ENCODE data around the gene PDE6B.
"Not testable (repeated sequence)": the region's sequence is repeated elsewhere in the genome, so short reads cannot be mapped to it uniquely, and the experiment has no call there.

The PDE6B gene

DNA sequence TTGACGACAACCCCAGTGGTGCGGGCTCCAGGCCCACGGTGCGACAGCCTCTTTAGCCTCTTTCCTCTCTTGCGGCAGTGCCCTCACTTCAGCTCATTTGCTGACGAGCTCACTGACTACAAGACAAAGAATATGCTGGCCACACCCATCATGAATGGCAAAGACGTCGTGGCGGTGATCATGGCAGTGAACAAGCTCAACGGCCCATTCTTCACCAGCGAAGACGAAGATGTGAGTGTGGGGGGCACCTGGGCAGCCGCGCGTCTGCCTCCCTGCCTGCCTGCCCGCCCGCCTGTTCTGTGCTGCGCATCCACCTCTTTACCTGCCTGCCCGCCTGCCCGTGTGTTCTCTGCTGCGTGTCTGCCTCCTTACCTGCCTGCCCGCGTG is 9.2 kb downstream of the PDE6B start:
- Histone ChIP-seq H3K9me3 (ENCODE audit: low read depth, low read length) (no peaks in the 10 kb centered on the region), H3K9ac (ENCODE audit: insufficient read length) (no peak overlapping the region), H3K36me3 (ENCODE audit: insufficient read depth, low read length) (no peaks in the 10 kb centered on the region), H3K4me3 (no peak overlapping the region), H3K27ac (no peak overlapping the region)
- TF ChIP-seq EZH2 (IDR thresholded peaks at IDR 0.05) (no peak), FOXP2 (optimal IDR thresholded peaks at IDR 0.05; ENCODE audit: control extremely low read depth, extremely low read length, insufficient read depth) (no peak), POLR2AphosphoS5 (IDR thresholded peaks at IDR 0.05; ENCODE audit: borderline replicate concordance, low read depth, low read length) (no peak)
- no peak for DNase-seq (ENCODE audit: low read depth, low spot score)

DNA sequence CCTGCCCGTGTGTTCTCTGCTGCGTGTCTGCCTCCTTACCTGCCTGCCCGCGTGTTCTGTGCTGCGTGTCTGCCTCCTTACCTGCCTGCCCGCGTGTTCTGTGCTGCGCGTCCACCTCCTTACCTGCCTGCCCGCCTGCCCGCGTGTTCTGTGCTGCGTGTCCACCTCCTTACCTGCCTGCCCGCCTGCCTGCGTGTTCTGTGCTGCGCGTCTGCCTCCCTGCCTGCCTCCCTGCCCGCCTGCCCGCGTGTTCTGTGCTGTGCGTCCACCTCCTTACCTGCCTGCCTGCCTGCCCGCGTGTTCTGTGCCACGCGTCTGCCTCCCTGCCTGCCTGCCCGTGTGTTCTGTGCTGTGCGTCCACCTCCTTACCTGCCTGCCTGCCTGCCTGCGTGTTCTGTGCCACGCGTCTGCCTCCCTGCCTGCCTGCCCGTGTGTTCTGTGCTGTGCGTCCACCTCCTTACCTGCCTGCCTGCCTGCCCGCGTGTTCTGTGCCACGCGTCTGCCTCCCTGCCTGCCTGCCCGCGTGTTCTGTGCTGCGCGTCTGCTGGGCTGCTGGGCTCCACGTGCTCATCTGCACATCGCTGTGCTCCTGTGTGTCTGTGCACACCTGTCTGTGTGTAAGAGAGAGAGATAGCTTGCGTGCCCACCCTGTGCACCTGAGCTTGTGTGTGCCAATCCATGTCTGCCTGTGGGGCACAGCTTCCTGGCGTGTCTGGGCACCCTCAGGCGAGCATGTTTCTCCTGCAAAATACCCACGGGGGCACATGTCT is 9.9 kb downstream of the PDE6B start:
- not testable (repeated sequence) for H3K36me3 ChIP-seq (ENCODE audit: insufficient read depth, low read length); H3K9ac ChIP-seq (ENCODE audit: insufficient read length); H3K4me3 ChIP-seq; DNase-seq (ENCODE audit: low read depth, low spot score); H3K27ac ChIP-seq; H3K9me3 ChIP-seq (ENCODE audit: low read depth, low read length)

GRCh38 chr4:635851-636627 is 10.7 kb downstream of the PDE6B start:
- Histone ChIP-seq H3K36me3 (ENCODE audit: insufficient read depth, low read length) (no peaks in the 10 kb centered on the region), H3K27ac (no peak overlapping the region), H3K9ac (ENCODE audit: insufficient read length) (no peak overlapping the region), H3K4me3 (no peak overlapping the region), H3K9me3 (ENCODE audit: low read depth, low read length) (no peaks in the 10 kb centered on the region)
- DNase-seq (ENCODE audit: low read depth, low spot score), result no peak
- no peak for TF ChIP-seq EZH2 (IDR thresholded peaks at IDR 0.05)

DNA sequence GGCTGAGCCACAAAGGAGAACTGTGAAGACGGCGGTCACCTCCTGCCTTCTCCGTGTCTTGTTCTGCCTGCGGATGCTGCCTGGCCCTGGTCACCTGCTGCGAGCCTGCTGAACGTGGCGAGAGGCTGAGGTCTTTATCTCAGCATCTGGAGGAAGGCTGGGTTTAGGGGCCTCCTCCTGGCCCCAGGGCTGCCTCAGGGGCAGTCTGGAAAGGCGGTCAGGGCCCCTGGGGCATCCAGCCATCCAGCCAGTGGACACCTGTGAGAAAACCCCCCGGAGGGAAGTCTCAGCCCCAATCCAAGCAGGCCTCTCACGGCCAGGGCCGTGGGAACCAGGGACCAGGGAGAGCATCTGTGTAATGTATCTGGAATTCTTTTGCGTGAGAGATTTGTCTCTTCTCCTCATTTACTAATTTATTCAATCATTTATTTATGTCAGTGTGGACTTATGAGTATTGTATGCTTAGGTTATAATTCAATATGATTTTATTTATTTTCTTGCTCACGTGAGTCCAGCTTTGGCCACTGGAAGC is 11.3 kb downstream of the PDE6B start:
- no peak overlapping the region for H3K9ac ChIP-seq (ENCODE audit: insufficient read length)
- no peaks in the 10 kb centered on the region for H3K9me3 ChIP-seq (ENCODE audit: low read depth, low read length)
- TF ChIP-seq EZH2 (IDR thresholded peaks at IDR 0.05) (no peak), POLR2AphosphoS5 (IDR thresholded peaks at IDR 0.05; ENCODE audit: borderline replicate concordance, low read depth, low read length) (no peak)
- no peak overlapping the region for H3K27ac ChIP-seq
- no peak overlapping the region for H3K4me3 ChIP-seq
- no peak for DNase-seq (ENCODE audit: low read depth, low spot score)
- H3K36me3 ChIP-seq (ENCODE audit: insufficient read depth, low read length), result no peaks in the 10 kb centered on the region

DNA sequence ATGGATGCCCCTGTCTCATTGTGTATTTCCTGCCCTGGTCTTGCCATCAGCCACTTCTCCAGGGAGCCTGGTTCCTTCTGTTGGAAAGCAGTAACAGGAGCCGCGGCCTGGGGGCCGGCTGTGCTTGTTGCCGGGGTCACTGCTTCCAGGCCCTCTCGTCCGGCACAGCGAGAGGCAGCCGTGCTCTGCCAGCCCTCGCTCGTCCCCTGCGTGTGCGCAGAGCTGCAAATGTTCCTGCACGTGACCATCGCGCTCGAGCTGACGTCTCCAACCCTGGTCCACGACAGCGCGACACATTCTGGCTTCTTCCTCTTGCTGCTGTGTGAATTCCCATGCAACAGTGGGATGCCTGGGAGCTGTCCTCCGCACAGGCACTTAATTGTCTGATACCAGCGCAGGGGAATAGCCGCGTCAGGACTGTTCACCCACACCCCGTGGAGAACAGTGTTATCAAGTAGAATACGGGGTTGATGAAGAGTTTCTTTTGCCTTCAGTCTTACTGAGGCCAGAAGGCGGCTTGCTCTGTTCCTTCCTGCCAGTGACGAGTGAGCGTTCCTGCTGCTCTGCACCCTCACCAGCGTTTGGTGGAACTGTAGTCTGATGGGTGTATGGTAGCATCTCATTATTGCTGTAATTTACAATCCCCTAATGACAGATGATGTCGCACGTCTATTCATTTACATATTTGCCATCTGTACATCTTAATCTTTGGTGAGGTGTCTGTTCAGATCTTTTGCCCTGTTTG is 12.3 kb downstream of the PDE6B start:
- DNase-seq (ENCODE audit: low read depth, low spot score), result no peak
- no peaks in the 10 kb centered on the region for H3K36me3 ChIP-seq (ENCODE audit: insufficient read depth, low read length)
- H3K4me3 ChIP-seq, result no peak overlapping the region
- no peak for TF ChIP-seq EZH2 (IDR thresholded peaks at IDR 0.05)
- TF ChIP-seq FOXP2 (optimal IDR thresholded peaks at IDR 0.05; ENCODE audit: control extremely low read depth, extremely low read length, insufficient read depth), result no peak
- no peak for TF ChIP-seq POLR2AphosphoS5 (IDR thresholded peaks at IDR 0.05; ENCODE audit: borderline replicate concordance, low read depth, low read length)
- H3K9ac ChIP-seq (ENCODE audit: insufficient read length), result no peak overlapping the region
- no peaks in the 10 kb centered on the region for H3K9me3 ChIP-seq (ENCODE audit: low read depth, low read length)
- H3K27ac ChIP-seq, result no peak overlapping the region

- H3K9ac ChIP-seq (ENCODE audit: insufficient read length); H3K4me3 ChIP-seq; H3K27ac ChIP-seq; H3K36me3 ChIP-seq (ENCODE audit: insufficient read depth, low read length); H3K9me3 ChIP-seq (ENCODE audit: low read depth, low read length); DNase-seq (ENCODE audit: low read depth, low spot score): not testable (repeated sequence)
These were observed 17.0 kb downstream of the PDE6B start for GRCh38 chr4:642366-642765.

GRCh38 chr4:646460-646859 is 21.1 kb downstream of the PDE6B start:
- DNase-seq (ENCODE audit: low read depth, low spot score), result no peak
- Histone ChIP-seq H3K9me3 (ENCODE audit: low read depth, low read length) (no peaks in the 10 kb centered on the region), H3K4me3 (no peak overlapping the region), H3K9ac (ENCODE audit: insufficient read length) (no peak overlapping the region), H3K27ac (no peak overlapping the region), H3K36me3 (ENCODE audit: insufficient read depth, low read length) (no peaks in the 10 kb centered on the region)
- no peak for TF ChIP-seq POLR2AphosphoS5 (IDR thresholded peaks at IDR 0.05; ENCODE audit: borderline replicate concordance, low read depth, low read length)
- TF ChIP-seq EZH2 (IDR thresholded peaks at IDR 0.05), result no peak

- no peaks in the 10 kb centered on the region for H3K9me3 ChIP-seq (ENCODE audit: low read depth, low read length)
- no peak overlapping the region for H3K9ac ChIP-seq (ENCODE audit: insufficient read length)
- no peak for DNase-seq (ENCODE audit: low read depth, low spot score)
- no peaks in the 10 kb centered on the region for H3K36me3 ChIP-seq (ENCODE audit: insufficient read depth, low read length)
- no peak overlapping the region for H3K27ac ChIP-seq
- H3K4me3 ChIP-seq, result no peak overlapping the region
- TF ChIP-seq POLR2AphosphoS5 (IDR thresholded peaks at IDR 0.05; ENCODE audit: borderline replicate concordance, low read depth, low read length) (no peak), EZH2 (IDR thresholded peaks at IDR 0.05) (no peak), FOXP2 (optimal IDR thresholded peaks at IDR 0.05; ENCODE audit: control extremely low read depth, extremely low read length, insufficient read depth) (no peak)
These were observed 22.1 kb downstream of the PDE6B start for GRCh38 chr4:647481-647880.
